22Rv1 (cell line): ENCODE data around the gene RNF34.

Experiments
- H3K27ac ChIP-seq: fragments of 450-650 bp; 2 replicates; pipeline ENCODE4 v1.5.1; 2017
- ZFX ChIP-seq: fragments of 450-650 bp; IDR thresholded peaks from 2 replicates; pipeline ENCODE4 v1.6.1; 2017; ENCODE audit warnings: antibody characterized with exemption, borderline replicate concordance
- TF ChIP-seq, protein P1 (sequence below): fragments of 450-650 bp; IDR thresholded peaks from 2 replicates; pipeline ENCODE4 v1.5.1; 2017; ENCODE audit warnings: mild to moderate bottlenecking

The RNF34 gene

DNA sequence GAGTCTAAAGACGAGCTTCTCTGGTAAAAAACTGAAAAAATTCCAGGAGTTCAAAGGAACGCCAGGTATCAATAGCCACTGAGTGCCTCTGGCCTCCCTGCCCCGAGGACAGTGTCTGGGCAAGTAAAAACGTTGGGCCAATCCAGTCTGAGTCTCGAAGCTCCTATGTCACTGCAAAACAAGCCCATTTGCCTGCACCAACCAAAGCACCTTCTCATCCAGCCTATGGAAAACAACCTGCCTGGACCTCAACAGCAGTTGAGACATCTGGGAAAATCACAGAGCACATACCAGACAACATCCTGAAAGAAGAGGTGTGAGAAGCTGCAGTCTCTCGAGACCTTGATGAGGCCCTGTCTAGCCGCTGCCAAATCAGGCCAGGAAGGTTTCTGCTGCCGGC, 56.6 kb downstream of the RNF34 start:
- TF ChIP-seq, protein P1, sequence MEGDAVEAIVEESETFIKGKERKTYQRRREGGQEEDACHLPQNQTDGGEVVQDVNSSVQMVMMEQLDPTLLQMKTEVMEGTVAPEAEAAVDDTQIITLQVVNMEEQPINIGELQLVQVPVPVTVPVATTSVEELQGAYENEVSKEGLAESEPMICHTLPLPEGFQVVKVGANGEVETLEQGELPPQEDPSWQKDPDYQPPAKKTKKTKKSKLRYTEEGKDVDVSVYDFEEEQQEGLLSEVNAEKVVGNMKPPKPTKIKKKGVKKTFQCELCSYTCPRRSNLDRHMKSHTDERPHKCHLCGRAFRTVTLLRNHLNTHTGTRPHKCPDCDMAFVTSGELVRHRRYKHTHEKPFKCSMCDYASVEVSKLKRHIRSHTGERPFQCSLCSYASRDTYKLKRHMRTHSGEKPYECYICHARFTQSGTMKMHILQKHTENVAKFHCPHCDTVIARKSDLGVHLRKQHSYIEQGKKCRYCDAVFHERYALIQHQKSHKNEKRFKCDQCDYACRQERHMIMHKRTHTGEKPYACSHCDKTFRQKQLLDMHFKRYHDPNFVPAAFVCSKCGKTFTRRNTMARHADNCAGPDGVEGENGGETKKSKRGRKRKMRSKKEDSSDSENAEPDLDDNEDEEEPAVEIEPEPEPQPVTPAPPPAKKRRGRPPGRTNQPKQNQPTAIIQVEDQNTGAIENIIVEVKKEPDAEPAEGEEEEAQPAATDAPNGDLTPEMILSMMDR = no peak
- TF ChIP-seq ZFX = no peak

DNA sequence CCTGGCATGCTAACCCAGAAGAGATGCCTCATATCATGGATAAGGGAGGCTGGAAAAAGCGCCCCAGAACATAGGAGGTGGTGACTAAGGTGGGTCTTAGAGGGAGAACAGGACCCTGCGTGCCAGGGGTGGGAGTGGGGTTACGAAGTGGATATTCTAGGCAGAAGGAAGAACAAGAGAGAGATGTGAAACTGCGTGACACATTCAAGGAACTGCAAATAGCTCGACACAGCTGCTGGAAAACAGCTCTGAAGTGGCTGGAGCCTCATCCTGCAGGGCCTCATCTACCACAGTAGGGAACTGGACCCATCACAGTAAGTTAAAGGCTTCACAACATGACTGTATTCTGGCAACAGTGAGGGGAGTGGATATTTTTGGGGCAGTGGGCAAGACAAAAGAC, 61.1 kb downstream of the RNF34 start:
- TF ChIP-seq, protein P1 = no peak
- no peak for TF ChIP-seq ZFX

More for the DNA sequence above, 56.6 kb downstream of the RNF34 start:
- no peak overlapping the region for H3K27ac ChIP-seq

GRCh38 chr12:121464331-121464730, 64.4 kb downstream of the RNF34 start:
- H3K27ac ChIP-seq = no peak overlapping the region
- no peak for TF ChIP-seq ZFX
- TF ChIP-seq, protein P1 = no peak

More for the DNA sequence above, 61.1 kb downstream of the RNF34 start:
- H3K27ac ChIP-seq = no peak overlapping the region

DNA sequence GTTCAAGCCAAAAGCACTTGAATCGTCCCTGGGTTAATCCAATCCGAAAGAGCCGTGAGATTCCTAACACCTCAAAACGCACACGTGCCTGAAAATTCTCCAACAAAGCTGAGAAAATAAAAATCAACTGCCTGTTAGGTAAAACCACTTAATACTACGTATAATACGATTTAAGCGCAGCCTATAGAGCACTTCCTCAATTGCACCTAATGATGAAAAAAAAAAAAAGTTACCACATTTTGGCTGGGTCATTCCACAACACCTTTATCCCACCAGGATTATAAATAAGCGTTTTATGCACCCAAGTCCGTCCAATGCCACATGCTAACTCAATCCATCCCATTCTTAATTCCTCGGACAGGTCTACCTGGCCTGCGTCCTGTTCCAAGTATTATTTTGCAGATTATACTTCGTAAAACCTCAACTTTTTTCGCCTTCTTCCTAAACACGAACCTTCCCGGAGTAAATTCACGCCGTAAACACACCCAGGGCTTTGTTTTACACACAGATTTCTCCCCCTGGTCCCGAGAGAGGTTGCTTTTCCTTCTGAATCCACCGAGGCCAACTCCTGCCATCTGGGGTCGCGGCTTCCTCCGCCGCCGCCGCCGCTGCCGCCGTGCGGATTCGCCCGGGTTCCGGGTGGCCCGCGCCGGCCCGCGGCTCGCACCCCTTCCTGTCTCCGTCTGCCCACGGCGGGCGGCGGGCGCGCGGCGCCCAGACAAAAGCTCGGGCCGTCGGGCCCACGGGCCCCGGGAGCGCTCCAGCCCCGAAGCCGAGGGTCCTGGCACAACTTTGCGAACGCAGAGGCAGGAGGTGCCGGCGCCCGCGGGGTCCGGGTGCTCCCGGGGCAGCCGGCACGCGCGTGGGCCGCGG, 66.2 kb downstream of the RNF34 start:
- TF ChIP-seq, protein P1 = no peak
- TF ChIP-seq ZFX = no peak
- H3K27ac ChIP-seq = peak overlapping the region; percentile 68

DNA sequence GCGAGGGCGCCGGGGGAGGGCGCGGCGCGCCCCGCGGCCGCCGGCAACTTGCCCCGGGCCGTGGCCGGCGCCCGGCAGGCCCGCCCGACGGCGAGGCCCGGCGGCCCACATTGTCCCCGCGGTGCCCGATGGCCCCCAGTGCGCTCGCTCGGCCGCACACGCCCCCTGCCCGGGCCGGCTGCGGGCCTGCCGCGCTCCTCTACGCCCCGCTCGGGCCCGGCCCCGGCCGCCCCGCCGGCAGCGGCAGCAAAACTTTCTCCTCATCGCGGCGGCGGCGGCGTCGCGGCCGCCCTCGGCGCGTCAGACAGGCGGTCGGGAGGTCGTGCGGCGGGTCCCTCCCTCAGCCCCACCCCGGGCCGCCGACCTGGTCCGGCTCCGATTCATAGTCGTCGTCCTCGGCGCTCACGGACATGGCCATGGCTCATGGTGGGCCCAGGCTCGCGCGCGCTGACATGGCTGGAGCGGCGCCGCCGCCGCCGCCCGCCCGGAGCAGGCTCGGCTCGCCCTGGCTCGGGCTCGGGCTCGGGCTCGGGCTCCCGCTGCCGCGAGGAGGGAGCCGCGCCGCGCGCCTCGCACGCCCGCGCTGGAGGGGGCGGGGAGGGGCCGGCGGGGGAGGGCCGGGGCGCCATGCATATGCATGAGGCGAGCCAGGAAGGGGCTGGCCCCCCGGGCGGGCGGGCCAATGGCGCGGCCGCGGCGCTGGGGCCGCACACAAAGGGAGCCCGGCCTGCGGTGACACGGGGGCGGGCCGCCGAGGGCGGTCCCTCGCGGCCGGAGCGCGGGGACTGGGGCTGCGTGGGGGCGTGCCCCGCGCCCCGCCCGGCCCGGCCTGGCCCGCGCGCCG, 67.1 kb downstream of the RNF34 start:
- peak overlapping the region; percentile 68 for H3K27ac ChIP-seq
- TF ChIP-seq, protein P1 = no peak
- no peak for TF ChIP-seq ZFX

DNA sequence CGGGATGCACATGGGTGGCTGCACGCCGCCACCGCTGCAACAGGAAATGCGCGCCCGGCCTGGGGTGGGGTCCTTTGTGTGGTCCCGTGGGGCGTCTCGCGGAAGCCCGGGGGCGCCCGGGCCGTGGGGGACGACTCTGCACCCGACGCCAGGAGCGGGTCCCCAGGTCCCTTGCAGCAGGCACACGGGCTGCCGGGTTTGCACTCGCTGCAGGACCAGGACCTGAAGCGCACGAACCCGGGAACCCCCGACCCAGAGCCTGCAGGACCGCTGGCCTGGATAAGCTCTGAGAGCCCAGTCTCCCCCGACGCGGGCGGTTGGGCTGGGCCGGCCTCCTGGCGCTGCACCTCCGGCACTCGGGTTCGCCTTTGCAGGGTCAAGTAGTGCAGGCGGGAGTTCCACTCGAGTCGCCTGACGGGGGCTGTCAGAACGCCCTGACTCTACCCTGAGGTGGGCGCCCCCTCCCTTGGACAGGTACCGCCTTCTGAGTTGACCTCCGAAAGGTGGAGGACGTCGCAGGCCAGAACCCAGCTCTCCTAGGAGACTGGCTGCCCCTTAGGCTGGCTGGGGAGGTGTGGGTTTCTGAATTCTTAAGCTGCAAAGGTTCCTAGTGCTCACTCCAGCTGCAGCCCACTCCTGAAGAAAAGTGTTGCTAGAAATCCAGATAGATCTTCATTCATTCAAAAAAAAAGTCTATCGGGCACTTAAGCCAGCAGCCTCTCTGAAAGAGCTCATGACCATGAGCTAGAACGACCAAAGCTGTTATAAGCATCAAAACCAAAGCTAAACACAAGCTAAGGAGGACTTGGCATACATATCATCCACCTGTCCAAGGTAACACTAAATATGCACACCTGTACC, 68.0 kb downstream of the RNF34 start:
- TF ChIP-seq, protein P1 = no peak
- TF ChIP-seq ZFX = no peak
- H3K27ac ChIP-seq = peak overlapping the region; percentile 68
